Measurements from ENCODE around the gene SLC26A5.

- TF ChIP-seq CTCF (IDR thresholded peaks at IDR 0.05) (no peak), ZFX (IDR thresholded peaks at IDR 0.05; ENCODE audit: borderline replicate concordance) (no peak)
Observed at GRCh38 chr7:103338864-103339263, 107.1 kb downstream of the SLC26A5 start.

Data from 22Rv1 (cell line).